ENCODE data around the gene RNF112. TPM values are rescaled to one million over a fixed set of nuclear protein-coding genes. Genes with fewer than 3 reads are reported as not detected.

The RNF112 gene
- total RNA-seq, 3 donors from 2014 or later (not counting 1 experiment from before 2014, with no cell fraction given): 1.0 to 5.1 (median 5.0) TPM

DNA sequence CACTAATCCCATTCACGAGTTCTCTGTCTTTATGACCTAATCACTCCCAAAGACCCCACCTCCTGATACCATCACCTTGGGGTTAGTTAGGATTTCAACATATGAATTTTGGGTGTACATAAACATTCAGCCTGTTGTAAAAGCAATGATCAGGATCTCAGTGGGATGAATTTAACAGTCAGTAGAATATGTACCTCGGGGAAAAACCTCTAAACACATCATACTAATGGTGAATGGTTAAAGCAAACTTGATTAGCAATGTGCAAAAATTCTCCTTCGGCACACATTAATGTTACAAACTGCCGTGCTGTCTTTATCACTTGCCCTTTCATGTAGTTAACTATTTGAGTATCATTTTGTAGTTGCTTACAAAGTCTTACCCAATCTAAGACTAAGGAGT lies 10.2 kb downstream of the RNF112 start:
- Histone ChIP-seq H3K36me3 (ENCODE audit: control insufficient read depth, insufficient read depth, low read length) (no peaks in the 10 kb centered on the region), H3K4me1 (ENCODE audit: control insufficient read depth, insufficient read depth, low read length) (no peaks in the 10 kb centered on the region), H3K27ac (ENCODE audit: low read length) (no peak overlapping the region), H3K4me3 (ENCODE audit: low read length) (no peak overlapping the region), H3K9me3 (ENCODE audit: control insufficient read depth, insufficient read depth, low read length) (no peaks in the 10 kb centered on the region), H3K27me3 (ENCODE audit: control insufficient read depth, insufficient read depth, low read length) (no peaks in the 10 kb centered on the region)
- DNase-seq: no peak
- TF ChIP-seq, protein P1, sequence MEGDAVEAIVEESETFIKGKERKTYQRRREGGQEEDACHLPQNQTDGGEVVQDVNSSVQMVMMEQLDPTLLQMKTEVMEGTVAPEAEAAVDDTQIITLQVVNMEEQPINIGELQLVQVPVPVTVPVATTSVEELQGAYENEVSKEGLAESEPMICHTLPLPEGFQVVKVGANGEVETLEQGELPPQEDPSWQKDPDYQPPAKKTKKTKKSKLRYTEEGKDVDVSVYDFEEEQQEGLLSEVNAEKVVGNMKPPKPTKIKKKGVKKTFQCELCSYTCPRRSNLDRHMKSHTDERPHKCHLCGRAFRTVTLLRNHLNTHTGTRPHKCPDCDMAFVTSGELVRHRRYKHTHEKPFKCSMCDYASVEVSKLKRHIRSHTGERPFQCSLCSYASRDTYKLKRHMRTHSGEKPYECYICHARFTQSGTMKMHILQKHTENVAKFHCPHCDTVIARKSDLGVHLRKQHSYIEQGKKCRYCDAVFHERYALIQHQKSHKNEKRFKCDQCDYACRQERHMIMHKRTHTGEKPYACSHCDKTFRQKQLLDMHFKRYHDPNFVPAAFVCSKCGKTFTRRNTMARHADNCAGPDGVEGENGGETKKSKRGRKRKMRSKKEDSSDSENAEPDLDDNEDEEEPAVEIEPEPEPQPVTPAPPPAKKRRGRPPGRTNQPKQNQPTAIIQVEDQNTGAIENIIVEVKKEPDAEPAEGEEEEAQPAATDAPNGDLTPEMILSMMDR (IDR thresholded peaks at IDR 0.05): no peak
- no peaks in the 10 kb centered on the region for H3K9me3 Mint-ChIP-seq
- no peak overlapping the region for H3K4me3 Mint-ChIP-seq
- H3K27me3 Mint-ChIP-seq (ENCODE audit: low read depth in 2 of 2): no peaks in the 10 kb centered on the region
- intact Hi-C loops (cut with micrococcal nuclease): no loop called here
- H3K27ac Mint-ChIP-seq: no peak overlapping the region
- ATAC-seq: no peak
- H3K36me3 Mint-ChIP-seq: no peaks in the 10 kb centered on the region
- no CpG with 5 or more reads among the region's 4 CpGs for WGBS (ENCODE audit: insufficient coverage)
- H3K4me1 Mint-ChIP-seq: peaks cover 0 to 5% of the 10 kb centered on the region in 2 donors

- Mint-ChIP-seq H3K27ac (no peak overlapping the region), H3K9me3 (no peaks in the 10 kb centered on the region), H3K4me3 (no peak overlapping the region), H3K4me1 (peaks cover 0 to 5% of the 10 kb centered on the region in 2 donors), H3K36me3 (no peaks in the 10 kb centered on the region), H3K27me3 (ENCODE audit: low read depth in 2 of 2) (no peaks in the 10 kb centered on the region)
- H3K9me3 ChIP-seq (ENCODE audit: control insufficient read depth, insufficient read depth, low read length): no peaks in the 10 kb centered on the region
- WGBS (ENCODE audit: insufficient coverage): 95% methylated on average over 5 of the region's 6 CpGs
- H3K4me3 ChIP-seq (ENCODE audit: low read length): no peak overlapping the region
- no peak for DNase-seq
- TF ChIP-seq, protein P1 (IDR thresholded peaks at IDR 0.05): no peak
- H3K27me3 ChIP-seq (ENCODE audit: control insufficient read depth, insufficient read depth, low read length): no peaks in the 10 kb centered on the region
- no peaks in the 10 kb centered on the region for H3K36me3 ChIP-seq (ENCODE audit: control insufficient read depth, insufficient read depth, low read length)
- H3K4me1 ChIP-seq (ENCODE audit: control insufficient read depth, insufficient read depth, low read length): no peaks in the 10 kb centered on the region
- intact Hi-C loops (cut with micrococcal nuclease): no loop called here
- no peak for ATAC-seq
- H3K27ac ChIP-seq (ENCODE audit: low read length): no peak overlapping the region
Observed at GRCh38 chr17:19421926-19422325, 10.9 kb downstream of the RNF112 start.

DNA sequence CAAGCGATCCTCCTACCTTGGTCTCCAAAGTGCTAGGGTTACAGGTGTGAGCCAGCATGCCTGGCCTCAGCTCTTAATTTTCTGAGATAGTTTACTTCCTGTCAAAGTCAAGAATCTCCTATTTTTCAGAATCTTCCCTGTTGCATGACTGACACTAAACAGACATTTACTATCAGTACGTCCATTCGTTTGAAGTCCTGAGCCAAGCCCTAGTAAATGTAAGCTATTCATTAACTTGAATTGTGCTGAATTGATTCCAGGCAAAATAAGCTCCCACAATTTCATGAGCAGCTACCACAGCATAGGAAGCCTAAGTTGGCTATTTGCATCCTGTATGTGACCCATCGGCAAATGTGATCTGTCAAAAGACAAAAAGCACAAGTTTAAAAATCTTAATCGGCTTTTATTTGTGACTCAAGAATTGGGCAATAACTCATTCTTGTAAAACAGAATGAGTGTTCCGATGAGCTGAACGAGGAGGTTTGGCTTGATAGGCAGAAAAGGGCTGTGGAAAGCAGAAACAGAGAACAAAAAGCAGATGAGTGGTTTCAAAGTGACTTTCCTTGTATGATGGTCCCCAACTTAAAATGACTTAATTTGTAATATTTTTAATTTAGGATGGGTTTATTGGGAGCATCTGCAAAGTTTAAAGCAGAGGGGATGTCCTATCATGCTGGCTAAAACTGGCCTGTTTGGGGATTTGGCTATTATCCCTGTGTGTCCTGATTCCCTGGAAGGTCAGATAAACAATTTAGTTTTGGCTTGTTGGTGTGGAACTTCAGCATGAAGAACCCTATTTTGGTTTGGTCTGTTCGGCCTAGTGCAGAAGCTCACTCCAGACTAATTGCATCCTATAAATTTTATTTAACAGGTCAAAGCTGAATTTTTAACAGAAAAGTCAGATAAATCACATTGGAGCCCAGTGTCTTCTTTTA lies 14.2 kb downstream of the RNF112 start:
- Histone ChIP-seq H3K4me3 (ENCODE audit: low read length) (no peak overlapping the region), H3K36me3 (ENCODE audit: control insufficient read depth, insufficient read depth, low read length) (no peaks in the 10 kb centered on the region), H3K27me3 (ENCODE audit: control insufficient read depth, insufficient read depth, low read length) (no peaks in the 10 kb centered on the region), H3K27ac (ENCODE audit: low read length) (no peak overlapping the region), H3K9me3 (ENCODE audit: control insufficient read depth, insufficient read depth, low read length) (no peaks in the 10 kb centered on the region), H3K4me1 (ENCODE audit: control insufficient read depth, insufficient read depth, low read length) (no peaks in the 10 kb centered on the region)
- intact Hi-C loops (cut with micrococcal nuclease): no loop called here
- Mint-ChIP-seq H3K27ac (no peak overlapping the region), H3K4me1 (no peaks in the 10 kb centered on the region), H3K36me3 (no peaks in the 10 kb centered on the region), H3K9me3 (no peaks in the 10 kb centered on the region), H3K4me3 (no peak overlapping the region), H3K27me3 (ENCODE audit: low read depth in 2 of 2) (peaks cover 0 to 3% of the 10 kb centered on the region in 2 donors)
- no peak for DNase-seq
- ATAC-seq: no peak
- TF ChIP-seq, protein P1 (IDR thresholded peaks at IDR 0.05): no peak
- 87% methylated on average over 8 of the region's 8 CpGs for WGBS (ENCODE audit: insufficient coverage)

Data from natural killer cell (primary cell).